ENCODE data around the gene COP1. TPM values are rescaled to one million over a fixed set of nuclear protein-coding genes. Genes with fewer than 3 reads are reported as not detected.

COP1 gene
- total and polyA plus RNA-seq, 2 donors (not counting 3 experiments of a cell fraction or from before 2014, with no cell fraction given) = 16.5 to 40.9 TPM

GRCh38 chr1:176056312-176056711, 150.8 kb downstream of the COP1 start:
- dilution Hi-C loops (cut with MboI; ENCODE audit: extremely low pct_ligation_motif_present, low sequenced_read_pairs) (no loop called here), intact Hi-C loops (cut with micrococcal nuclease) (no loop called here)
- Histone ChIP-seq H4K20me1 (replicated peaks; ENCODE audit: control insufficient read depth, extremely low read depth, insufficient read depth, low read length) (no peaks in the 10 kb centered on the region), H3K9me3 (replicated peaks; ENCODE audit: control insufficient read depth, insufficient read depth, low read length) (no peaks in the 10 kb centered on the region), H3K36me3 (ENCODE audit: control insufficient read depth in 2 of 2, extremely low read depth in 1 of 2, insufficient read depth in 2 of 2, low read length in 2 of 2) (no peaks in the 10 kb centered on the region), H3K9ac (replicated peaks; ENCODE audit: extremely low read depth, insufficient read depth, low read length) (no peak overlapping the region), H3K9me1 (replicated peaks; ENCODE audit: control insufficient read depth, extremely low read depth, insufficient read depth, low read length) (no peaks in the 10 kb centered on the region), H3K4me2 (ENCODE audit: insufficient read depth, low read length) (no peak overlapping the region), H3K79me2 (ENCODE audit: control insufficient read depth, insufficient read depth, low read length) (no peaks in the 10 kb centered on the region), H3K4me1 (ENCODE audit: control insufficient read depth, extremely low read depth, insufficient read depth, low read length) (no peaks in the 10 kb centered on the region), H3K27ac (ENCODE audit: insufficient read depth, low read depth, low read length) (no peak overlapping the region), H2AFZ (ENCODE audit: low read depth, low read length) (no peak overlapping the region), H3K4me3 (replicated peaks in 1 of 3; ENCODE audit: insufficient read depth in 1 of 3, low read depth in 1 of 3, low read length in 3 of 3) (no peak overlapping the region), H3K27me3 (ENCODE audit: control insufficient read depth in 2 of 2, insufficient read depth in 2 of 2, low read length in 2 of 2) (no peaks in the 10 kb centered on the region)
- FAIRE-seq (no peak), DNase-seq (ENCODE audit: low read depth, low spot score) (no peak)
- TF ChIP-seq GATA2 (IDR thresholded peaks at IDR 0.05; ENCODE audit: insufficient read depth, insufficient read length, low read depth, low read length) = no peak
- TF ChIP-seq POLR2AphosphoS5 (IDR thresholded peaks at IDR 0.05; ENCODE audit: insufficient read depth, low read depth, low read length) = no peak
- no peak for TF ChIP-seq FOS (IDR thresholded peaks at IDR 0.05; ENCODE audit: borderline replicate concordance, insufficient read depth, low read length)
- no peak for TF ChIP-seq MAX (IDR thresholded peaks at IDR 0.05; ENCODE audit: insufficient read depth, insufficient read length)
- TF ChIP-seq MYC (IDR thresholded peaks at IDR 0.05; ENCODE audit: low read depth, low read length) = no peak
- TF ChIP-seq CTCF (IDR thresholded peaks at IDR 0.05; ENCODE audit: extremely low read depth in 1 of 2, insufficient read depth in 1 of 2, low read depth in 1 of 2, low read length in 2 of 2) = no peak
- no peak for TF ChIP-seq POLR2A (IDR thresholded peaks at IDR 0.05; ENCODE audit: low read depth, low read length)
- no peak for TF ChIP-seq EZH2 (IDR thresholded peaks at IDR 0.05; ENCODE audit: borderline replicate concordance, low read depth, low read length, severe bottlenecking)
- no peak for TF ChIP-seq JUN (IDR thresholded peaks at IDR 0.05; ENCODE audit: borderline replicate concordance, insufficient read depth, insufficient read length, low read depth)
- POLR2A ChIA-PET = no interaction called here
- CTCF ChIA-PET = no interaction called here
- no TSS peak for BruUV-seq (replicated peaks)

Measured in endothelial cell of umbilical vein (primary cell).